NT2/D1 (cell line): ENCODE results near the gene ST8SIA2.

ENCODE experiments used
- DNase-seq: peaks from one replicate; pipeline ENCODE4 v3.0.0-alpha.2; 2011; ENCODE audit warnings: low read depth, low spot score
- H3K27me3 ChIP-seq: 2 replicates; pipeline ENCODE4 v1.6.0; 2011; ENCODE audit warnings: mild to moderate bottlenecking; ENCODE audit not compliant: insufficient read length, insufficient read depth
- H3K36me3 ChIP-seq: 2 replicates; pipeline ENCODE4 v1.6.1; 2011; ENCODE audit warnings: mild to moderate bottlenecking, low read length, mixed read lengths; ENCODE audit not compliant: insufficient read depth, insufficient read length
- H3K4me1 ChIP-seq: 2 replicates; pipeline ENCODE4 v1.5.1; 2011; ENCODE audit not compliant: insufficient read depth, insufficient read length
- H3K4me3 ChIP-seq: 2 replicates; pipeline ENCODE4 v1.5.1; 2011; ENCODE audit warnings: low read depth; ENCODE audit not compliant: insufficient read length
- H3K9ac ChIP-seq: 2 replicates; pipeline ENCODE4 v1.6.0; 2011; ENCODE audit warnings: low read depth; ENCODE audit not compliant: insufficient read length
- H3K9me3 ChIP-seq: 2 replicates; pipeline ENCODE4 v1.5.1; 2011; ENCODE audit warnings: mild to moderate bottlenecking, low read length; ENCODE audit not compliant: insufficient read depth
- SUZ12 ChIP-seq: IDR thresholded peaks from 2 replicates; pipeline ENCODE4 v1.6.1; 2011; ENCODE audit not compliant: insufficient read length, insufficient read depth; ENCODE audit errors: extremely low read depth
- YY1 ChIP-seq: IDR thresholded peaks from 2 replicates; pipeline ENCODE4 v1.6.1; 2011; ENCODE audit not compliant: insufficient read length, insufficient read depth
- ZNF274 ChIP-seq: IDR thresholded peaks from 2 replicates; pipeline ENCODE4 v1.6.1; 2011; ENCODE audit warnings: mild to moderate bottlenecking, low read depth, low read length

Gene ST8SIA2

GRCh38 chr15:92409521-92409920 is 15.8 kb downstream of the ST8SIA2 start:
- Histone ChIP-seq H3K27me3 (no peaks in the 10 kb centered on the region), H3K36me3 (peaks cover 22% of the 10 kb centered on the region), H3K4me3 (no peak overlapping the region), H3K9me3 (no peaks in the 10 kb centered on the region), H3K4me1 (peaks cover 13% of the 10 kb centered on the region), H3K9ac (no peak overlapping the region)
- DNase-seq: no peak
- no peak for TF ChIP-seq ZNF274
- no peak for TF ChIP-seq YY1
- TF ChIP-seq SUZ12: no peak

- Histone ChIP-seq H3K36me3 (peaks cover 29% of the 10 kb centered on the region), H3K27me3 (no peaks in the 10 kb centered on the region), H3K4me3 (no peak overlapping the region), H3K9ac (no peak overlapping the region), H3K4me1 (peaks cover 17% of the 10 kb centered on the region), H3K9me3 (no peaks in the 10 kb centered on the region)
- no peak for TF ChIP-seq SUZ12
- no peak for TF ChIP-seq YY1
- no peak for TF ChIP-seq ZNF274
- no peak for DNase-seq
These were observed 16.9 kb downstream of the ST8SIA2 start for GRCh38 chr15:92410537-92410936.

GRCh38 chr15:92411256-92411655 is 17.6 kb downstream of the ST8SIA2 start:
- TF ChIP-seq SUZ12 (no peak), YY1 (no peak), ZNF274 (no peak)
- Histone ChIP-seq H3K4me1 (peaks cover 11% of the 10 kb centered on the region), H3K4me3 (no peak overlapping the region), H3K9me3 (no peaks in the 10 kb centered on the region), H3K27me3 (no peaks in the 10 kb centered on the region), H3K9ac (no peak overlapping the region), H3K36me3 (peaks cover 28% of the 10 kb centered on the region)
- no peak for DNase-seq

GRCh38 chr15:92413510-92413909 is 19.8 kb downstream of the ST8SIA2 start:
- H3K4me1 ChIP-seq: peaks cover 7% of the 10 kb centered on the region
- H3K9me3 ChIP-seq: 0 out of 2 replicates have a peak, but pooled peaks cover 3% of the 10 kb centered on the region
- no peak for DNase-seq
- peaks cover 37% of the 10 kb centered on the region for H3K36me3 ChIP-seq
- H3K4me3 ChIP-seq: no peak overlapping the region
- H3K9ac ChIP-seq: no peak overlapping the region
- no peaks in the 10 kb centered on the region for H3K27me3 ChIP-seq
- TF ChIP-seq YY1 (no peak), SUZ12 (no peak), ZNF274 (no peak)

GRCh38 chr15:92415639-92416297 is 22.1 kb downstream of the ST8SIA2 start:
- Histone ChIP-seq H3K4me3 (no peak overlapping the region), H3K9me3 (0 out of 2 replicates have a peak, but pooled peaks cover 3% of the 10 kb centered on the region), H3K9ac (no peak overlapping the region), H3K36me3 (peaks cover 37% of the 10 kb centered on the region), H3K4me1 (peaks cover 13% of the 10 kb centered on the region), H3K27me3 (no peaks in the 10 kb centered on the region)
- DNase-seq: no peak
- TF ChIP-seq YY1: no peak
- no peak for TF ChIP-seq SUZ12
- no peak for TF ChIP-seq ZNF274

GRCh38 chr15:92416557-92416956 is 22.9 kb downstream of the ST8SIA2 start:
- H3K4me3 ChIP-seq: no peak overlapping the region
- DNase-seq: no peak
- H3K9ac ChIP-seq: no peak overlapping the region
- no peaks in the 10 kb centered on the region for H3K27me3 ChIP-seq
- peaks cover 13% of the 10 kb centered on the region for H3K4me1 ChIP-seq
- TF ChIP-seq SUZ12 (no peak), YY1 (no peak), ZNF274 (no peak)
- H3K9me3 ChIP-seq: 0 out of 2 replicates have a peak, but pooled peaks cover 3% of the 10 kb centered on the region
- peaks cover 37% of the 10 kb centered on the region for H3K36me3 ChIP-seq

- TF ChIP-seq SUZ12: no peak
- TF ChIP-seq YY1: no peak
- TF ChIP-seq ZNF274: no peak
- Histone ChIP-seq H3K9ac (no peak overlapping the region), H3K4me1 (peaks cover 13% of the 10 kb centered on the region), H3K4me3 (no peak overlapping the region), H3K36me3 (peaks cover 43% of the 10 kb centered on the region), H3K9me3 (0 out of 2 replicates have a peak, but pooled peaks cover 3% of the 10 kb centered on the region), H3K27me3 (no peaks in the 10 kb centered on the region)
- DNase-seq: no peak
These were observed 24.0 kb downstream of the ST8SIA2 start for GRCh38 chr15:92417716-92418115.

- no peak overlapping the region for H3K9ac ChIP-seq
- no peaks in the 10 kb centered on the region for H3K27me3 ChIP-seq
- no peak overlapping the region for H3K4me3 ChIP-seq
- H3K4me1 ChIP-seq: peaks cover 13% of the 10 kb centered on the region
- H3K36me3 ChIP-seq: peaks cover 36% of the 10 kb centered on the region
- 0 out of 2 replicates have a peak, but pooled peaks cover 3% of the 10 kb centered on the region for H3K9me3 ChIP-seq
- DNase-seq: no peak
- no peak for TF ChIP-seq ZNF274
- TF ChIP-seq YY1: no peak
- TF ChIP-seq SUZ12: no peak
These were observed 25.2 kb downstream of the ST8SIA2 start for GRCh38 chr15:92418864-92419263.
